Left lung (tissue), 10 donors: ENCODE data around the gene SLC35F6. TPM values are rescaled to one million over a fixed set of nuclear protein-coding genes. Genes with fewer than 3 reads are reported as not detected.
"Not testable (repeated sequence)": the region's sequence is repeated elsewhere in the genome, so short reads cannot be mapped to it uniquely, and the experiment has no call there.

Source experiments
- ATAC-seq: fragments of 200-7000 bp; cut with Tn5 transposase; one replicate; pipeline ENCODE4 v1.9.1; 2020; ENCODE audit warnings: moderate library complexity
- DNase-seq, 4 donors: peaks; one replicate each; pipeline ENCODE4 v3.0.0-alpha.2; 2013 to 2020
- H3K27ac ChIP-seq, 2 donors: fragments of 200-600 bp; sonication (generic) in 1 of 2; one replicate each; pipeline versions ENCODE4 v1.5.0 to v1.8.0; 2020 to 2021
- H3K27me3 ChIP-seq, 2 donors: fragments of 200-600 bp; sonication (generic) in 1 of 2; one replicate each; pipeline versions ENCODE4 v1.5.0 to v1.8.0; 2020 to 2021
- H3K36me3 ChIP-seq, 2 donors: fragments of 200-600 bp; sonication (generic) in 1 of 2; one replicate each; pipeline versions ENCODE4 v1.5.0 to v1.8.0; 2020 to 2021
- H3K4me1 ChIP-seq, 2 donors: fragments of 200-600 bp; one replicate each; pipeline ENCODE4 v1.8.0; 2021
- H3K4me3 ChIP-seq, 2 donors: fragments of 200-600 bp; sonication (generic) in 1 of 2; one replicate each; pipeline versions ENCODE4 v1.5.0 to v1.8.0; 2020 to 2021; ENCODE audit warnings: mild to moderate bottlenecking in 1 of 2
- H3K9me3 ChIP-seq, 2 donors: fragments of 200-600 bp; sonication (generic) in 1 of 2; one replicate each; pipeline versions ENCODE4 v1.5.0 to v1.8.0; 2020 to 2021
- intact Hi-C, 2 donors: fragments of 100-400 bp; cut with DNase I; formaldehyde crosslinking; loops; one replicate each; pipeline versions ENCODE4 v1.11.2 to v1.14.2; 2022
- polyA plus RNA-seq, 6 donors: library from polyadenylated mRNA; unstranded; fragments of 120-200 nt; gene quantifications; one replicate each; pipeline ENCODE4 v1.2.1, GENCODE V29; 2013; ENCODE audit not compliant: insufficient read length in 6 of 6
- total RNA-seq, 2 donors: library from RNA; stranded (reverse); fragmentation: NEBNext Ultra II Directional; extraction: Animal tissue kit (Norgen Biotek cat#: 25700); gene quantifications; one replicate each; pipeline ENCODE4 v1.2.1, GENCODE V29; 2021
- TF ChIP-seq, protein P1 (sequence below), 2 donors: fragments of 200-600 bp; sonication (generic) in 1 of 2; IDR thresholded peaks; one replicate each; pipeline versions ENCODE4 v1.5.0 to v1.8.0; 2021; ENCODE audit warnings: antibody characterized with exemption in 2 of 2
- donor health status: DM: no; HTN: yes; CAD: no.
- donor health status: DM: no; HTN: no; CAD: no.

SLC35F6 gene
- total and polyA plus RNA-seq, 8 donors: 10.0 to 62.1 (median 12.3) TPM

DNA sequence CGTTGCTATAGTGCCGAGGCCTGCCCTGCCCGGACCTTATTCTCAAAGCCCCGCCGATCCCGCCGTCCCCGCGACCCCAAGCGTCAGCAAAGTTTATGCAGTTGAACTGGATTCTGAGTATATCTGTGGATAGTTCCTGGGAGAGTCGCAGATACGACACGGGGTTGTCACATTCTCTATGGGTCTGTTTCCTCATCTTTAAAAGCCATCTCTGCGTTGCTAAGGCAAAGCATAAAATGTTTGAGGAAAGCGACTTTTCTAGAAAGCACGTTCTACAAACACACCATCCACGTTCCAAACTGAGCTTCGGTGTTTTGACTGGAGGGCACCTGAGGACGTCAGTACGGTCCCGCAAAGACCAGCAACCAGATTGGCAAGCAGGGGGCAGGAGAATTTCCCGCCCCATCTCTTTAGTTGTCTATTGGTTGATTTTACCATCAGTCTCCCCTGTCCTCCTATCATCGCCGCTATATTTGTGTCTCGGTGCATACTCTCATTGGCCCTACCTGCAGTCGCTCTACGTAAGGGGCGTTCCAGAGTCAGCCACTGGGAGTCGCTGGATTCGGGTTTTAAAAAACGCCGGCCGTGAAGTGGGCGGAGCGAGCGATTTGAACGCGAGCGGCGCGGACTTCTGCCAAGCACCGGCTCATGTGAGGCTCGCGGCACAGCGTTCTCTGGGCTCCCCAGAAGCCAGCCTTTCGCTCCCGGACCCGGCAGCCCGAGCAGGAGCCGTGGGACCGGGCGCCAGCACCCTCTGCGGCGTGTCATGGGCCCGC, 21.5 kb downstream of the SLC35F6 start, which contains the start of gene CENPA:
Gene CENPA (plus strand): TSS at position 626 of the 776 bp plus-strand sequence. CDS start 141 bp downstream, at position 767.
- peak within 1 kb of the TSS; percentile 16 to 61 for H3K27ac ChIP-seq
- intact Hi-C loops: no loop called here
- peak within 1 kb of the TSS; percentile 88 to 90 for H3K4me3 ChIP-seq
- H3K4me1 ChIP-seq: peaks cover 6 to 22% of the 10 kb centered on the region in 2 donors
- no peaks in the 10 kb centered on the region for H3K9me3 ChIP-seq
- H3K36me3 ChIP-seq: peaks cover 0 to 14% of the 10 kb centered on the region in 2 donors
- DNase-seq: peak; percentile 95 to 99 (median 97)
- ATAC-seq: peak; percentile 100
- H3K27me3 ChIP-seq: peaks cover 0 to 6% of the 10 kb centered on the region in 2 donors
- TF ChIP-seq, protein P1, sequence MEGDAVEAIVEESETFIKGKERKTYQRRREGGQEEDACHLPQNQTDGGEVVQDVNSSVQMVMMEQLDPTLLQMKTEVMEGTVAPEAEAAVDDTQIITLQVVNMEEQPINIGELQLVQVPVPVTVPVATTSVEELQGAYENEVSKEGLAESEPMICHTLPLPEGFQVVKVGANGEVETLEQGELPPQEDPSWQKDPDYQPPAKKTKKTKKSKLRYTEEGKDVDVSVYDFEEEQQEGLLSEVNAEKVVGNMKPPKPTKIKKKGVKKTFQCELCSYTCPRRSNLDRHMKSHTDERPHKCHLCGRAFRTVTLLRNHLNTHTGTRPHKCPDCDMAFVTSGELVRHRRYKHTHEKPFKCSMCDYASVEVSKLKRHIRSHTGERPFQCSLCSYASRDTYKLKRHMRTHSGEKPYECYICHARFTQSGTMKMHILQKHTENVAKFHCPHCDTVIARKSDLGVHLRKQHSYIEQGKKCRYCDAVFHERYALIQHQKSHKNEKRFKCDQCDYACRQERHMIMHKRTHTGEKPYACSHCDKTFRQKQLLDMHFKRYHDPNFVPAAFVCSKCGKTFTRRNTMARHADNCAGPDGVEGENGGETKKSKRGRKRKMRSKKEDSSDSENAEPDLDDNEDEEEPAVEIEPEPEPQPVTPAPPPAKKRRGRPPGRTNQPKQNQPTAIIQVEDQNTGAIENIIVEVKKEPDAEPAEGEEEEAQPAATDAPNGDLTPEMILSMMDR (IDR thresholded peaks at IDR 0.05): peak; percentile 22 to 58

DNA sequence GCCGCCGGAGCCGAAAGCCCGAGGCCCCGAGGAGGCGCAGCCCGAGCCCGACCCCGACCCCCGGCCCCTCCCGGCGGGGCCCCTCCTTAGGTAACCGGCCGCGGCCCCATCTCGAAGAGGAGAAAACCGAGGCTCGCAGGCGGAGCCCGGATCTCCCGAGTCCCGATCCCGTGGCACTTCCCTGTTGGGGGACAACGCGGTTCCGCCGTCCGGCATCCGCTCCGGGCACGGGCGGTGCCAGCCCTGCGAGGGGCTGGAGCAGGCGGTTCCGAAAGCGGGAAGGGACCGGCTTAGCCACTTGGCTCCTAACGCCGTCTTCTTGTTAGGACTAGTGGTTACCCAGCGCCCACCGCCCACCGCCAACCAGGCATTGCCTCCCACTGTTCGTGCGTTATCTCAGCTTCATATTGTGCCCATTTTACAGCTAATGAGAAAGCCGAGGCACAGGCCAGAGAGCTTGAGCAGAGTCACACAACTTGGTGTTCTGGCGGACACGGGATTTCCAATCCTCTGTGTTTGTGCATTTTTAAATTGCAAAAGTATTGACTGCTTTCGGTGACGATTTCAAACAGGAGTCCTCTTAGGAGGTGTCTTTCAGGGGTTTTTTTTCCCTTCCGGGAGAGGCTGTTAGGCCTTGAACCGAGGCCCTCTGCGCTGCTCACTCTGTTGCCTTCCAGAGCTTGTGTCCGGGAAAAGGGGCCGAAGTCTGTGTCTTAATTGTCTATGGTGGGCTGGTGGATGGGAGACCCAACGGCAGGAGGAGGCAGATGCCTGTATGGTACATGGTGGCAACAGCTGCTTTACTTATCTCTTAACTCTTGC, 22.3 kb downstream of the SLC35F6 start:
- no peak overlapping the region for H3K27ac ChIP-seq
- peak; percentile 9 for ATAC-seq
- peaks cover 0 to 6% of the 10 kb centered on the region in 2 donors for H3K36me3 ChIP-seq
- TF ChIP-seq, protein P1 (IDR thresholded peaks at IDR 0.05): no peak
- DNase-seq: peak in 1 of 4 donors; percentile 90
- peak overlapping the region; percentile 88 to 90 for H3K4me3 ChIP-seq
- H3K27me3 ChIP-seq: peaks cover 0 to 6% of the 10 kb centered on the region in 2 donors
- intact Hi-C loops: no loop called here
- no peaks in the 10 kb centered on the region for H3K9me3 ChIP-seq
- peaks cover 6 to 22% of the 10 kb centered on the region in 2 donors for H3K4me1 ChIP-seq

DNA sequence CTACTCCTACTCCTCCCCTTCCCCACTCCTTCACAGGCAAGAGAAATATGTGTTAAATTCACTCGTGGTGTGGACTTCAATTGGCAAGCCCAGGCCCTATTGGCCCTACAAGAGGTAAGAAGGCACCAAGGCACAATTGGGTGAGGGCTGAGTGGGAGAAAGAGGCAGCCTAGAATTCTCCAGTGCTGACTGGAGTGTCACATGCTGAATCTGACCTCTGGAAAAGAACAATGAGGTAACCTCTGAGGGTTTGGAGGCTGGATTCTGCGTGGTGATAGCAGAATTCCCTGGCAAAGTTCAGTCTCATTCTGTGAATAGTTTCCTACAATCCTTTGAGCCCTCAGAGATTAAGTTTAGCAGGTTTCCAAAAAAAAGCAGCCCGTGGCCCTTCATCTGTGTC, 28.6 kb downstream of the SLC35F6 start:
- Histone ChIP-seq H3K27ac (no peak overlapping the region), H3K9me3 (no peaks in the 10 kb centered on the region), H3K36me3 (peaks cover 0 to 12% of the 10 kb centered on the region in 2 donors), H3K4me3 (no peak overlapping the region), H3K27me3 (no peaks in the 10 kb centered on the region), H3K4me1 (no peaks in the 10 kb centered on the region)
- no peak for DNase-seq
- no peak for ATAC-seq
- TF ChIP-seq, protein P1 (IDR thresholded peaks at IDR 0.05): no peak
- intact Hi-C loops: no loop called here

DNA sequence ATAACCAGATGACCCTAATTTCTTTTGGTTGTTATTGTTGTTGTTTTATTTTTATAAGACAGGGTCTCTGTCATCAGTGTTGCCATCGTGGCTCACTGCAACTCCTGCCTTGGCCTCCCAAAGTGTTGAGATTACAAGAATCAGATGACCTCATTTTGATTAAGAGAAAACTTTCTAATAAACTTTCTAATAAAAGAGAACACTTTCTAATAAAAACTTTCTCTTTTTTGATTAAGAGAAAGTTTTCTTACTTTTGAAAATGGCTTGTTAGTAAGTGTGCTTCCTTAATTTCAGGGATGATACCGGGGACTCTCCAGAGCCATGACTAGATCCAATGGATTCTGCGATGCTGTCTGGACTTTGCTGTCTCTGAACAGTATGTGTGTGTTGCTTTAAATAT, 29.4 kb downstream of the SLC35F6 start:
- DNase-seq (no peak), ATAC-seq (no peak)
- Histone ChIP-seq H3K9me3 (no peaks in the 10 kb centered on the region), H3K27me3 (no peaks in the 10 kb centered on the region), H3K4me3 (no peak overlapping the region), H3K27ac (no peak overlapping the region), H3K36me3 (peaks cover 0 to 12% of the 10 kb centered on the region in 2 donors), H3K4me1 (no peaks in the 10 kb centered on the region)
- intact Hi-C loops: no loop called here
- TF ChIP-seq, protein P1 (IDR thresholded peaks at IDR 0.05): no peak

DNA sequence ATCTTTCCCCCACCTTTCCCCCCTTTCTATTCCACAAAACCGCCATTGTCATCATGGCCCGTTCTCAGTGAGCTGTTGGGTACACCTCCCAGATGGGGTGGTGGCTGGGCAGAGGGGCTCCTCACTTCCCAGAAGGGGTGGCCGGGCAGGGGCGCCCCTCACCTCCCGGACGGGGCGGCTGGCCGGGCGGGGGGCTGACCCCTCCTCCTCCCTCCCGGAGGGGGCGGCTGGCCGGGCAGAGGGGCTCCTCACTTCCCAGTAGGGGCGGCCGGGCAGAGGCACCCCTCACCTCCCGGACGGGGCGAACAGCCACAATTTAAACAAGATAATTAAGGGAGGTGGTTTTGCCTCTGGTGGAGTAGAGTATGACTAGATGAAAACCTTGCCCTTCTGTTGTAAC, 31.1 kb downstream of the SLC35F6 start:
- H3K4me1 ChIP-seq, intact Hi-C loops, H3K4me3 ChIP-seq, ATAC-seq, DNase-seq, H3K27ac ChIP-seq, H3K9me3 ChIP-seq, H3K27me3 ChIP-seq: not testable (repeated sequence)
- peaks cover 0 to 12% of the 10 kb centered on the region in 2 donors for H3K36me3 ChIP-seq
